ENCODE data around the gene GBP5.

Gene GBP5

GRCh38 chr1:89271341-89272015 lies 1.2 kb downstream of the GBP5 start:
- no peak overlapping the region for H3K27ac ChIP-seq (ENCODE audit: low read length)
- no peak for DNase-seq

GRCh38 chr1:89270423-89270822 lies 2.2 kb downstream of the GBP5 start:
- no peak for DNase-seq
- no peaks in the 10 kb centered on the region for H4K20me1 ChIP-seq (ENCODE audit: insufficient read depth, low read length)
- no peaks in the 10 kb centered on the region for H3K9me2 ChIP-seq (replicated peaks; ENCODE audit: insufficient read depth, low read length)
- no peaks in the 10 kb centered on the region for H3K79me2 ChIP-seq (ENCODE audit: low read length)
- H3K4me3 ChIP-seq (ENCODE audit: low read length), result no peak overlapping the region
- H3K9me3 ChIP-seq (replicated peaks; ENCODE audit: insufficient read depth, low read length), result no peaks in the 10 kb centered on the region
- no peak overlapping the region for H2AFZ ChIP-seq (ENCODE audit: low read length)
- no peaks in the 10 kb centered on the region for H3F3A ChIP-seq (ENCODE audit: insufficient read depth, low read length)
- no peaks in the 10 kb centered on the region for H3K4me1 ChIP-seq (ENCODE audit: low read length)
- H3K9ac ChIP-seq (ENCODE audit: low read length), result no peak overlapping the region
- H3K4me2 ChIP-seq (ENCODE audit: low read depth, low read length), result no peak overlapping the region
- TF ChIP-seq CTCF (IDR thresholded peaks at IDR 0.05; ENCODE audit: low read length), result no peak
- TF ChIP-seq EZH2phosphoT487 (IDR thresholded peaks at IDR 0.05; ENCODE audit: low read length), result no peak
- TF ChIP-seq EZH2 (optimal IDR thresholded peaks at IDR 0.05; ENCODE audit: low read depth, low read length), result no peak
- no peak overlapping the region for H3K27ac ChIP-seq (ENCODE audit: low read length)
- H3K27me3 ChIP-seq (replicated peaks; ENCODE audit: insufficient read depth, low read length), result no peaks in the 10 kb centered on the region
- no peaks in the 10 kb centered on the region for H3K36me3 ChIP-seq (replicated peaks; ENCODE audit: insufficient read depth, low read length)

More at GRCh38 chr1:89271341-89272015, 1.2 kb downstream of the GBP5 start:
- Histone ChIP-seq H3K9me3 (replicated peaks; ENCODE audit: insufficient read depth, low read length) (no peaks in the 10 kb centered on the region), H3K36me3 (replicated peaks; ENCODE audit: insufficient read depth, low read length) (no peaks in the 10 kb centered on the region), H3K4me2 (ENCODE audit: low read depth, low read length) (no peak overlapping the region), H4K20me1 (ENCODE audit: insufficient read depth, low read length) (no peaks in the 10 kb centered on the region), H3K27me3 (replicated peaks; ENCODE audit: insufficient read depth, low read length) (no peaks in the 10 kb centered on the region), H3K9ac (ENCODE audit: low read length) (no peak overlapping the region), H3K9me2 (replicated peaks; ENCODE audit: insufficient read depth, low read length) (no peaks in the 10 kb centered on the region; the same call in 1 of the 2 replicates), H3F3A (ENCODE audit: insufficient read depth, low read length) (no peaks in the 10 kb centered on the region), H3K4me1 (ENCODE audit: low read length) (no peaks in the 10 kb centered on the region), H2AFZ (ENCODE audit: low read length) (no peak overlapping the region), H3K4me3 (ENCODE audit: low read length) (no peak overlapping the region), H3K79me2 (ENCODE audit: low read length) (no peaks in the 10 kb centered on the region)
- TF ChIP-seq CTCF (IDR thresholded peaks at IDR 0.05; ENCODE audit: low read length) (no peak), EZH2 (optimal IDR thresholded peaks at IDR 0.05; ENCODE audit: low read depth, low read length) (no peak), EZH2phosphoT487 (IDR thresholded peaks at IDR 0.05; ENCODE audit: low read length) (no peak)

GRCh38 chr1:89269277-89269676 lies 3.4 kb downstream of the GBP5 start:
- Histone ChIP-seq H3K27me3 (replicated peaks; ENCODE audit: insufficient read depth, low read length) (no peaks in the 10 kb centered on the region), H2AFZ (ENCODE audit: low read length) (no peak overlapping the region), H3K9ac (ENCODE audit: low read length) (no peak overlapping the region), H3F3A (ENCODE audit: insufficient read depth, low read length) (no peaks in the 10 kb centered on the region), H3K79me2 (ENCODE audit: low read length) (no peaks in the 10 kb centered on the region), H3K36me3 (replicated peaks; ENCODE audit: insufficient read depth, low read length) (no peaks in the 10 kb centered on the region), H3K9me3 (replicated peaks; ENCODE audit: insufficient read depth, low read length) (no peaks in the 10 kb centered on the region), H3K4me2 (ENCODE audit: low read depth, low read length) (no peak overlapping the region), H4K20me1 (ENCODE audit: insufficient read depth, low read length) (no peaks in the 10 kb centered on the region), H3K4me3 (ENCODE audit: low read length) (no peak overlapping the region), H3K4me1 (ENCODE audit: low read length) (no peaks in the 10 kb centered on the region), H3K27ac (ENCODE audit: low read length) (no peak overlapping the region), H3K9me2 (replicated peaks; ENCODE audit: insufficient read depth, low read length) (no peaks in the 10 kb centered on the region)
- no peak for DNase-seq
- TF ChIP-seq EZH2 (optimal IDR thresholded peaks at IDR 0.05; ENCODE audit: low read depth, low read length) (no peak), CTCF (IDR thresholded peaks at IDR 0.05; ENCODE audit: low read length) (no peak), EZH2phosphoT487 (IDR thresholded peaks at IDR 0.05; ENCODE audit: low read length) (no peak)

Measured in MM.1S (cell line).